Activated CD8-positive, alpha-beta memory T cell treated with anti-CD3 and anti-CD28 coated beads for 1 hour (primary cell): Measurements from ENCODE around the gene GBX2.

ENCODE experiments used
- DNase-seq, 2 donors: peaks; one replicate each; pipeline ENCODE4 v3.0.0-alpha.2; 2020; ENCODE audit warnings: low read depth in 1 of 2; ENCODE audit errors: extremely low read depth in 1 of 2

GBX2 gene

DNA sequence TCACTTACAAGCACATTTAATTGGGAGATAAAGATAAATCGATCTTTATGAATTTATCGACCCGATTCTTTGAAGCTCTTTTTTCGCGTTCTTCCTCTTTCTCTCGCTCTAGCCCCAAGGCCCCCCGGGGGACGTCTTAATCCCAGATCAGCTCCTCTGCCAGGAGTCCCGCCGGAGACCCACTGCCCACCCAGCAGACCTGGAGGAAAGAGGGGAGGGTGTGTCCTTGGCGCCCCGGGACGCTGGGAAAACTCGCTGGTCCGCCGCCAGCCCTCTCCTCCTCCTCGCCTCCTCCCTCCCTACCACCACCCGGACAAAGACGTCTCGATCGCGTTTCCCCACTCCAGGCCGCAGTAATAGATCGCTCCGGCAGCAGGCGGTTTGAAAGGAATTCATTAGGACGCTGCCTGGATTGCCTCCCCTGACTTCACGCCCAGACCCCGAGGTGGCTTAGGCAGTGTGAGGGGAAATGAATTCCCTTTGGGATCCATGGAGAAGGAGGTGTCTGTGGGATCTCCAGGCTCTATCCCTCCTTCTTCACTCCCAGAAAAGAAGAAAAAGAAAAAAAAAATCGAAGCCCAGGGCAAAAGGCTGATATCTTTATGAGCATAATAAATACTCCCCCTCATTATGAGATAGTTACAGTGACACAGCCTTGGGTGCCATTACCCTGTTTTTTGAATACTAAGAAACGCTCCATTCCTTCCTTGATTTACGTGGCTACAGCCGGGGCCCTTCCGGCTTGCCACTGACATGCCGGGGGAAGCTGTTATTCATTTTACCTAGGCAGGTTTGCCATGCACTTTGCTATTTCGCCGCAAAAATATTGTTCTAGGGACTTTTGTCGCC, 1.8 kb upstream of the GBX2 start:
- no peak for DNase-seq

DNA sequence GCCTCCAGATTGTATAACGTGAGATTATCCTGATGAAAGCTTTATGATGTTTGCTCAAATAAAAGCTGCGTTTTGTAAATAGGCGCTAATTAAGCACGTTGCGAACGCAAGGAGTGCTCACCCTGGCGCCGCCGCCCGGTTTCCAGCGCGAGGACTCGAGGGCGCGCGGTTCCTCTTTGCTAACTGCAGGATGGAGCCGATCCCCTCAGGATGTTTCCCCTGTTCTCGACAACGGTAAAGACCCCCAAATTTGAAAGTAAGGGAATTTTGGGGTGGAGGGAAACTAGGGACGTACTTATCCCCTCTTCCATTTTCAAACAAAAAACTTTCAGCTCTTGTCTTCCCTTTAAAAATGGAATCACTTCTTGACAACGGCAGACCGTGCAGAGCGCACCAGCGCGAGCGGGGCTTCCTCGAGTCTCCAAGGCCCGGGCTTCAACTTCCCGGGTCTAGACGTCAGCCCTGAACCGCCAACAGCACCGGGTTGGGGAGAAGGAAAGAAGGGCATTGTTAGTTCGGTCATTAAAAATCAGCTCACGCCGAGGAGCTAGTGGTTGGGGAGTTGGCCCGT, 1.1 kb upstream of the GBX2 start:
- no peak for DNase-seq

DNA sequence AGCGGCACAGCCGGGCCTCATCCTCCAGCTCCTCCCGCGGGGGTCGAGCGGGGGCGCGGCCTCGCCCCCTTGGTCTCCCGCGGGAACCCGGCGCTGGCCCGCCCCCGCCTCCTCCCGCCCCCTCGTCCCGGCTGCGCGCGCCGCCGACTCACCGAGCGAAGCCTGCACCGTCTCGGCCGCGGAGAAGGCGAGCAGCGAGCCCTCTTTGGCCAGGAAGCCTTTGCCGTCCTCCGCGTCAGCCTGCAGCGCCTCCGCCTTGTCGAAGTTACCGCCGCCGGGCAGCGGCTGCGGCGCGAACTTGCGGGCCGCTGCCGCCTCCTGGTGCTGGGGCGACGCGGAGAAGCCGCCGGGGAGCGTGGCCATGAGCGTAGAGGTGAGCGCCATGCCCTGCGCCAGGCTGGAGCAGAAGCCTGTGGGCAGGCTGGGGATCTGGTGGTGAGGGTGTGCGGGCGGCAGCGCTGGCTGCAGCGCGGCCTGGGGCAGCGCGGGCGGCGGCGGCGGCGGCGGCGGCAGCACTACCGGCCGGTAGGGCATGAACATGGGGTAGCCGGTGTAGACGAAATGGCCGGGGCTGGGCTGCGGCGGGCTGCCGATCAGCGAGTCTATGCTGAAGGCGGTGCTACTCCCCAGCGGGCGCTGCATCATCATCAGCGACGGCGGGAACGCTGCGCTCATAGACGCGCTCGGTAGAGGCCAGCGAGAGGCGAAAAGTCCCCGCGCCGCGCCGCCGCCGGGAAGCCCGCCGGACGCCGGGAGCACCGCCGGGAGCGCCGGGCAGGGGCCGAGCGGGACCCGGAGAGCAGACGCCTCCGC, 683 bp downstream of the GBX2 start:
- DNase-seq = no peak

DNA sequence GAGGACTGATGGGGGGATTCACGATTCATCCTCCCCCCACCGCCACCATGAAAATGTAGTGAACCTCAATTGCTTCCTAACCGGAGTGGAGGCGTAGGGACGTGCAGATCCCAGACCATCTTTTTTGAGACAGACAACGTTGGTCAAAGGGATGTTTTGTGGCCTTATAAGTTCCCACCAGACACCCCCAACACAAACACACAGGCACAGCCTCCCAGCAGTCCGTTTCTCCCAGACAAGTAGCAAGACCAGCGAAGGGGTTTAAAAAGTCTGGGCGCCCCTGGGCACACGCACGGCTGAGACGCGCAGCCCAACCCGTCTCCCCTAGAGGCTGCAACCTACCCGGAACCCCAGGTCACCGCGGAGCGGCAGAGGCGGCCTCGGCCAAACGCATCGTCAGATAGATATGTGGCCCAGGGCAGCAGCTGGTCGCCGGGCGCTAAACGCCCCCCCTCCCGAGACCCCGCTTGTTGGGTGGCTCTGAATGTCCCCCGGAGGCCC, 1.3 kb downstream of the GBX2 start:
- no peak for DNase-seq

DNA sequence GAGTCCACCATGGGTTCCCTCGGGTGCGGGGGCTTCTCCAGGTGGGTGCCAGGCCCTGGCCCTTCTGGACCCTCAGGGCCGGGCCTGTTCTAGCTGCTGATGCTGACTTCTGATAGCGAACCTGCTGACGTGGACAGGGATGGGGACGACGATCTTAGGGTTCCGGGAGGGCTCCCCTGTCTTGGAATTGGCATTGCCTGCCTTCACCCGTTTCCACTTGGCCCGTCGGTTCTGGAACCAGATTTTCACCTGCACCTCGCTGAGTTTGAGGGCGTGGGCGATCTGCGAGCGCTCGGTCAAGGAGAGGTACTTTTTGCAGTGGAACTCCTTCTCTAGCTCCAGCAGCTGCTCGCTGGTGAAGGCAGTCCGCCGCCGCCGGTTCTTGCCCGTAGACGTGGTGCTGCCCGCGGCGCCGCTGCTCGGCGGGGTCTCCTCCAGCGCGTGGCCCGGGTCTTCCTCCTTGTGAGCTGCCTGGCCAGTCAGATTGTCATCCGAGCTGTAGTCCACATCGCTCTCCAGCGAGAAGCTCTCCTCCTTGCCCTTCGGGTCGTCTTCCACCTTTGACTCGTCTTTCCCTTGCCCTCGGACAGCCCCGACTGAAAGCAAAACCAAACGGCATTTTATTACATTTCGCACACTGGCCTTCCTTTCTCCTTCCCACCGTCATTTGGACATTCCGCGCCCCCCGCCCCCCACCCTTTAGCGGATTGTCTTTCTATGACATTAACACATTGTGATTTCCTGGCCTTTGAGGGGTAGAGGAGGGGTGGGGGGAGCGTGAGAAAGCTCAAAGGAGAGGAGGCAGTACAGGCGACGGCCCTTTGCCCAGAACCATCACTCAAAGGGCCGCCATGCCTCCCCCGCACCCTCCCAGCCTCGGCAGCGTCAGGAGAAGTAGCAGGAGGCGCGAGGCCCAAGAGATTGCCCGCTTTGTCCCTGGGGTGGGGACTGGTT, 2.1 kb downstream of the GBX2 start:
- no peak for DNase-seq

DNA sequence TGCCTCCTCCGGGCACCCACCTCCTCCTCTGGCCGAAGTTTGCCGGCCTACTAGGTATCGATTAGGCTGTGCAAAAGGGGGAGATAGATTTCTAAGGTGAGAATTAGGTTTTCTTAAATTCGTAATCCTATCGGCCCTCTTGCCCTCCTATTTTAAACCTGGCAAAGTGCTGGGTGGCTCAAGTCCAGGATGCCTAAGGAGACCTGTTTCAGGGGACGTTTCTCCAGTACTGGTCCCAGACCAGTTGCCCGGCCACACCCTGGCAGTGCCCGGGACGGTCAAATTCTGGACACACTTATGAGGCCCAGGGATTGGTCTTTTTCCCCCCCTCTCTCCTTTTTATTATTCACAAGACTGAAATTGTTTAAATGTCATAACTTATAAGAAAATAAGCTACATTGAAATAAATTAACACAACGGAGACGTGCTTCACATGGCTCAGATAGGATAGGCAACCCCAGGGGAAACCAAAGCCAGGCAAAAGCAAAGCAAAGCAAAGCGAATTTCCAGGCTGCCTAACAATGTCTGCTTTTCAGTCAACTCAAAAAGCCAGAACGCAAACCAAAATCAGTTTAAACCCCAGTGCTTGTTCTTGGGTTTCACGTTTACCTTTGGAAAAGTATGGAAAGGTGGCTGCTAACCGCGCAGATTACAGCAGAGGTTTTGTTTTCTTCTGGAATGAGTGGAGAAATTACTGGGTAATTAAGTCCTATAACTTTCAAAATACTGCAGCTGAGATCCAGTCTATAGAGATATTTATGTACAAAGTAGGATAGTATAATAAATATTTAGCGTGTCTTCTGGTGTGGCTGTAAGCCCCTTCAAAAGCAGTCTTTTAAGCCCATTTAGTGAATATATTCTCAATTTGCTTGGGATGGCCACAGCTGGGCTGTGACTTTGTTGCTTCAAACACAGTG, 3.0 kb downstream of the GBX2 start:
- no peak for DNase-seq

DNA sequence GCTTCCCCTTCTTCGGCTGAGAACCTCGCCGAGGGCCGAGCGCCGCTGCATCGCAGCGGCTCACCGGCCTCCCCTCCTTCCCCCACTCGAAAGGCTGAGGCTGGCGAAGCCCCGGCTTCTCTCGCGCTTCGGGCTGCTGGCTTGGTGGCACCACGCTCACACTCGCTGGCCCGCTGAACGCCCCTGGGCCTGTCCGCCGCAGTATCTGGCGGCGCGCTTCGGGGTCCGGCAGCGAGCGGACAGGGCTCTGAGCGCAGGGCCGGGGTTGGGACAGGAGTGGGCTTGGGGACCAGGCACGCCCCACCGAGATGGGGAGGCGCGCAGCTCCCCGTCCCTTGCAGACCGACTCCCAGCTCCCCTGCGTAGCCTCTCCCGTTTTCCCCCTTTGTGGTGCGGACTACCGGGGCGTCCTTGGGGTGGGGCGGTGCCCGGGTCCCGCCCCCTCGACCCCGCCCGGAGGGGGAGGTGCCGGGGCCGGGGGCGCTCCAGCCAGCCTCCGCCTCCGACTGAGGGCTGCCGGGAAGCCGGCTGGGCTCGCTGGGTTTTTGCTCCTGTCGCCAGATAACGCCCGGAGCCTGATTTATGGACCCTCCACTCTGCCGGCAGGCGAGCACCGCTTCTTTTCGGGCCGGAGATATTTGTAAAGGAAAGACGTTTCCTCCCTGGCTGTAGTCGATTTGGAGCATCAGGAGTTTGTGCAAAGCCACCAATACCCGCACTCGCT, 3.8 kb downstream of the GBX2 start:
- no peak for DNase-seq

DNA sequence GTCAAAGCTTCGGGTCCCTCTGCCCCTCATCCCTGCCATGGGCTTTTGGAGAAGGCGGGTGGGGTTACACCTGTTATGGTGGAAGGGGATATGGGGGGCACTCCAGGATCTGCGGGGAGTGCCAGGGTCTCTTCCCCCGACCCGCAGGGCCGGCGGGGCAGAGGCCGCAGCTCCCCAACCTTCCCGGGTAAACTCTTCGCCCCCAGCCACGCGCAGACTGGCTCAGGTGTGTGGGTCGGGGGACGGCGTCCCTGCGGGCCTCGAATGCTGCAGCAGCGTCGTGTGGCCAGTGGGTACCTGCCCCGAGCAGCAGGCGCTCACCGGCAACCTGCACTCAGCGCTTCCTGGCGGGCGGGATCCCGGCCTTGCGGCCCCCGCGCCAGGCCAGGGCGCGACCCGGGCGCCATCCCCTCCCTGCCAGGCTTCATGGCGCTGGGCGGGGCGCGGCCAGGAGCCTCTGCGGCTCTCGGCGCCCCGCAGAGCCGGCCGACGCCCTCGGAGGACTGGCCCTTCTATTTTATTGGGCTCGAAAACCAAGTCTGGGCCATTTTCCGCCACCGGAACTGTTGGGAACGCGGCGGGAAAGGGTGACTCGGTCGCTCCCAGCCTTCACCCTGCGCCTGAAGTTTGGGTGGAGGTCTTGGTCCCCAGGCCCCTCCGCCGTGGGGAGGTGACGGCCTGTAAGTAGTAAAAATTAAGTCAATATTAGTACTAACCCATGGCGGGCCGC, 4.5 kb downstream of the GBX2 start:
- no peak for DNase-seq

DNA sequence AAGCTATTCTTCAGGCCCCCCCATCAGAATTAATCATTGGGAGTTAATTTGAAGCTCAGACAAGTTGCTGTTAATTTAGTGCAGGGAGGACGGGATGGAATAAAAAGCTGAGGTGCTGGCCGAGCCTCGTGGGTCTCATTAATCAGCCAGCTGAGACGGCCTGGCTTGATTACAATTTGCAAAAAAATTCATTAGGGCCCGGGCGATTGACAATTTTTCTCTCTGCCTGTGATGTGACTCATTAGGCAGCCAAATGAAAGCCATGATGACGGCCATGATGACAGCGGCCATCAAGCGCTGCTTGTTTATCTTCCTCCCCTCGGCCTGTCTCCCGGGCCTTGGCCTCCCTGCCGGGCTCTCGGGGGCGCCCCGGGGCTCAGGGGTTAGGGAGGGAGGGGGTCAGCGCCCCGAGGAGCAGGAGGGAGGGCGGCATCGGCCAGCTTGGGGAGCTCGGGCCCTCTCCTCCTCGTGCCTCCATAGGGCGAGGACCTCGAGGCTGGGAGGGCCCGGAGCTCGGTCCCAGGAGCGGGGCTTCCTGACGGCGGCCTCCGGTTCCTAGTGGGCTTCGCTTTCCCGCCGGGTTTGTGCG, 5.2 kb downstream of the GBX2 start:
- no peak for DNase-seq

DNA sequence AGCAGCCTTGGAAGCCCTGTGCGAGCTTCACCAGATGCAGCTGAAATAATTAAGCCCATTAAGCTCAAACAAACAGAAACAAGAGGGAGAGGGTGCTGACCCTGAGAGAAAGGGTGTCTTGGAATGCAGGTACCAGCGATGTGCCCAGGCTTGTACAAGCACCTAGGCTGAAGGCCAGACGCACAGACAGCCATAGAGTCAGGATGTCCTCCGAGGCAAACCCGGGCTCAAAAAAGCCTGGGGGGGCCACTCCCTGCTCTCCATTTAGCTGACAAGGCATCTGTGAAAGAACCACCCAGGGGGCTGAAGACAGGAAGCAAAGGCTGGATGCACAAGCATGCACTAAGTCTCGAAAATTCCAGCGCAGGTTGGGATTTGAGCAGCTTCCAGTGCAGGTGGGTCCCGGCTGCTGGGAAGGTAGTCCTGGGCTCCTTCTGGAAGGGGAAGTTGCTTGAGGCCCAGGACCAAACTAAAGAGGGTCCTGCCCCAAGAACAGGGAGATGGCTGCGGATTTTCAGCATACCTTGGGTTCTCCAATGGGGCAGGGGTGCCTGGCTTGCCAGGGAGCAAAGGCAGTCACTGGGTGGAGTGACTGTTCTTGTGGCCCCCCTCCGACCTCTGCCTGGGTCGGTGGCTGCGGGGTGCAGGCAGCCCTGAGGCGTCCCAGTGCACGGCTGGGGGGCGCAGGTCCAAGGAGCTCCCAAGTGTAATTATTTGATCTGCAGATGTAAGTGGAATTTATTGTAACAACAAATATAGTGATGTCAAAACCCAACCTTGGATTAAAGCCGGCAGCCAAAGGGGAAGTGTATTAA, 5.9 kb downstream of the GBX2 start:
- DNase-seq = no peak

DNA sequence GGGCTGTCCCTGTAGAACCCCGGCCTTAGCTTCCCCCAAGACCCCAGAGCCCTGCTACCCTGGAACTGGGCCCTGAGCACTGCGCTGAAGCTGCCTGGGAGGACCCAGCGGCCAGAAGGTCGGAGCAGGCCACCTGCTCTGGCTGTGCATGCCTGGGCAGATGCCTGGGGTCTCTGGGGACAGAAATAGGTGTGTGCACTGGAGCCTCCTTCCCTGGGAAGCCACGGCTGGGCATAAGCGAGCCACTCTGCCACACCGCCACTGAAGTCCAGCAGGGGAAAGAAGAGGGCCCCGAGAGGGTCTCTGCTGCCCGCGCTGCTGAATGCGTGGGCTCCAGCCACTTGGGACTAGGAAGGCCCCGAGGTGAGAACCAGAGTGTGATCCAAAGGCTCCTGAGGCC, 6.7 kb downstream of the GBX2 start:
- DNase-seq = no peak

DNA sequence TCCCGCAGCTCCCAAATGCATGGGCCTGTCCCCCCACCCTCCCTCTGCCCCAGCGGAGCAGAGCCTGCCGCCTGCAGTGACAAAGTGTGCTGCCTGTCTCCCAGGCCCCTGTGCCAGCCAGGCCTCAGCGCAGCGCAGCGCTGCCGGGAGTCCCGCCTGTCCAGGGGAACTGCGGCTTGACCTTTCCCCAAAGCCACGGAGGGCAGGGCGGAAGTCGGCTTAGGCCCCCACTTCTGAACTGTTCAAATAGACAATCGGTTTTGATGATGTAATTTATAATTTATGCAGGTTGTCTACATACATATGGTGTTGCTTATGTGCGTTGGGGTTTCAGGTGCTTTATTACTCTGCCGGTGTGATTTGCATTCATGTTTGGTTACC, 7.1 kb downstream of the GBX2 start:
- DNase-seq = no peak

DNA sequence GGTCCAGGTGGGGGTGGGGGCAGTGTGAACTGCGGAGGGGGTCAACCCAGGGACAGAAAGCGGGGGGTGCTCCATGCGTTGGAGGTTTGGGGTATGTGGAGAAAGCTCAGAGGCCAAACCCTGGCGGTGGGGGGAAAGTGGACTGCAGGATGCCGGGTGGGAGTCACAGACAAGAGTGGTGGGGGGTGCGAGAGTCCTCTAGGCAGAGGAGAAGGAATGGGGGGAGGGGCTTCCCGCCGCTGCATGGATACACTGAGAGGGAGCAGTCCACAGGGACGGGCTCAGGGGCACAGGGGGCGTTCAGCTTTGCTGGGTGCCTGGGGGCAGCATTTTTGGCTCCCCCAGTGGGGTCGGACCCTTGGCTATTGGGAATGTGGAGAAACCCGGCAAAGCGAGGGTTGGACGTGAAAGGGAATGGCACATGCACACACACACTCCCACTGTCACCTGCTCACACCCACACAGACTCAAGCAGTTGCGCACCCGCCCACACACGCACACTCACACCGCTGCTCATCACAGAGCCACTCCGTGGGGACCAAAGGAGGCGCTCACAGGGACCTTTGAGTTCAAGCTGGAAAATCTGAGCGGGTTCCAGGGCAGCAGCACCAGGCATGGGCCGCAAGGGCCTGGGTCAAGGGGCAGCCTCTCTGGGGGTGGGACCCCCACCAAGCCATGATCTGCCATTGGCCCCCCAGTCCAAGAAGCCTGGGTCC, 7.7 kb downstream of the GBX2 start:
- DNase-seq = no peak

DNA sequence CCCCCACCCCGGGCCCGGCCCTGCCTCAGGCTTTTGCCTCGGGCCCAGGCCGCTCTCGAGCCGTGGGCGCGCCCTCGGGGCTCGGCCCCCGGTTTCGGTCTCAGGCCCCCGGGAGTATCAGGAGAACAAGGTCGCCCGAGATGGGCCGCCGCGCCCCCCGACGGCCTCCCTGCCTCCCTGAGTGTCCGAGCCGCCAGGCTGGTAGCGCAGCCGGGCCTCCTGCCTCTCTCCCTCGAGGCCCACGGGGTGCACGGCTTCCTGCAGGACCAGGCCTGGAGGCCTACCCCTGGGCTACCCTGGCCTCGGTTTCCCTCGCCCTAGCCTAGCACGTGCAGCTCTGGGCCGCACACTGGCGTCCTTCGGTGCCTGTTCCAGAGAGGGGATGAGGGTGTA, 8.4 kb downstream of the GBX2 start:
- DNase-seq = no peak

DNA sequence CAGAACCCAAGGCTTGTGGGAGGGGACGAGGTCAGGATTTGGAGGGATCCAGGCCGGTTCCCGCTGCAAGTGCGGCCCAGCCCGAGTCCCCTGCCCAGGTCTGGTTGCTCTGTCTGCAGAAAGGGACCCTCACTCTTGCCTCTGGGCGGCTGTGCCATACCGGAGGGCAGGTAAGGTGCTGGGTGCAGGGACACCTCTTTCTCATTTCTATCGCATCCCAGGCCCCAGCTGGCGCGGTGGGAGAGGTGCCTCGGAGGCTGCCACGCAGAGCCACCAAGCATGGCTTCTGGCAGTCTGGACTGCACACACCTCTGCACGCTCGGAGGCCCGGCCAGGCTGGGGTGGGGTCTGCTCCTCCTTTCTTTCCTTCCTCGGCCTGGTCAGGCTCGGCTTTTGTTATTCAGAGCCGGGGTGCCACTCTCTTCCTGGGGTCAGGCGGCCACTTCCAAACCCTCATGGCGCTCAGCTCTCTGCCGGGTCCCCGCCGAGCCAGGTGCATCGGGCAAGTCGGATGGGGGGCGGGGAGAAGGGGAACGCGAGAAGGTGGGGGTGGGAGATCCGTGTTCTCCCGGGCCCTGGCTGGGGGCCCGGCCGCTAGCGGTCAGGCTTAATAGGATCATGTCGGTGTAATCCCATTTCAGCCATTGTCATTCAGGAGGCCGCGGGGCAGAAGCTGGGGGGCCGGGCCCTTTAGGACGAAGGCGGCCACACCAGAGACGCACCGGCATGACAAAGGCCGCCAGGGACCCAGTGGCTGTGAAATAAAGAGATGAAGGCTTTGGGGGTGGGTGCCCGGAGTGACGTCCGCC, 9.0 kb downstream of the GBX2 start:
- no peak for DNase-seq
